Right lobe of liver (tissue), 4 donors: Measurements from ENCODE around the gene OR1K1.

Experiments
- POLR2A ChIP-seq: fragments of 450-650 bp; IDR thresholded peaks from one replicate; pipeline ENCODE4 v1.6.1; 2017; ENCODE audit warnings: antibody characterized with exemption, mild to moderate bottlenecking
- TF ChIP-seq, protein P1 (sequence below), 4 donors: fragments of 200-600 bp in 3 of 4; fragments of 450-650 bp in 1 of 4; IDR thresholded peaks; one replicate each; pipeline versions ENCODE4 v1.5.1 to v1.8.0; 2016 to 2022; ENCODE audit warnings: antibody characterized with exemption in 4 of 4, mild to moderate bottlenecking in 2 of 4
- donor health status: DM: no; HTN: no; CAD: no.
- donor health status: DM: no; HTN: no; CAD: no.
- donor health status: DM: no; HTN: yes; CAD: no.

DNA sequence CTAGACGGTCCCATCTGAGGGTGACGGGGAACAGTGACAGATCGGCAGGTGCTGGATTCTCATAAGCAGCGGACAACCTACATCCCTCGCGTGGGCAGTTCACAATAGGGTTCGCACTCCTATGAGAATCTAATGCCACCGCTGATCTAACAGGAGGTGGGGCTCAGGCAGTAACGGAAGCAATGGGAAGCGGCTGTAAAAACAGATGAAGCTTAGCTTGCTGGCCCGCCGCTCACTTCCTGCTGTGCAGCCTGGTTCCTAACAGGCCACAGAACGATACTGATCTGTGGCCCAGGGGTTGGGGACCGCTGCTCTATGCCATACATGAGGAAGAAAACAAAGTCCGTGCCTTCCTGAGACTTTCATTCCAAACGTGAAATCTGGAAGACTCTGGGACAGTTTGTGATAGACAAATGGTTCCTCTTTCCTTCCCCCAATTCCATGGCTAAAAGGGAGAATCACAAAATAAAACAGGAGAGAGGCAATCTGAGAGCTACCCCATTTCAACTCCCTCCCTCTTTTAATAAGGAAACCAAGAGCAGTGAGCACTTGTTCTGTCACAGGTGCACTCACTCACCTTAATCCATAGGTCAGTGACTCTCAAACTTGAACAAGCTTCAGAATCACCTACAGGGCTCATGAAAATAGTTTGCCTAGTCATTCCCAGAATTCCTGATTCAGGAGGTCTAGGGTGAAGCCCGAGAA is 16.4 kb downstream of the OR1K1 start:
- TF ChIP-seq, protein P1, sequence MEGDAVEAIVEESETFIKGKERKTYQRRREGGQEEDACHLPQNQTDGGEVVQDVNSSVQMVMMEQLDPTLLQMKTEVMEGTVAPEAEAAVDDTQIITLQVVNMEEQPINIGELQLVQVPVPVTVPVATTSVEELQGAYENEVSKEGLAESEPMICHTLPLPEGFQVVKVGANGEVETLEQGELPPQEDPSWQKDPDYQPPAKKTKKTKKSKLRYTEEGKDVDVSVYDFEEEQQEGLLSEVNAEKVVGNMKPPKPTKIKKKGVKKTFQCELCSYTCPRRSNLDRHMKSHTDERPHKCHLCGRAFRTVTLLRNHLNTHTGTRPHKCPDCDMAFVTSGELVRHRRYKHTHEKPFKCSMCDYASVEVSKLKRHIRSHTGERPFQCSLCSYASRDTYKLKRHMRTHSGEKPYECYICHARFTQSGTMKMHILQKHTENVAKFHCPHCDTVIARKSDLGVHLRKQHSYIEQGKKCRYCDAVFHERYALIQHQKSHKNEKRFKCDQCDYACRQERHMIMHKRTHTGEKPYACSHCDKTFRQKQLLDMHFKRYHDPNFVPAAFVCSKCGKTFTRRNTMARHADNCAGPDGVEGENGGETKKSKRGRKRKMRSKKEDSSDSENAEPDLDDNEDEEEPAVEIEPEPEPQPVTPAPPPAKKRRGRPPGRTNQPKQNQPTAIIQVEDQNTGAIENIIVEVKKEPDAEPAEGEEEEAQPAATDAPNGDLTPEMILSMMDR (IDR thresholded peaks at IDR 0.05): no peak
- TF ChIP-seq POLR2A: no peak
